Prostate gland (tissue), 2 donors: Measurements from ENCODE around the gene CAMSAP1. TPM values are rescaled to one million over a fixed set of nuclear protein-coding genes. Genes with fewer than 3 reads are reported as not detected.
"Not testable (repeated sequence)": the region's sequence is repeated elsewhere in the genome, so short reads cannot be mapped to it uniquely, and the experiment has no call there.

ENCODE experiments used
- DNase-seq: peaks from one replicate; pipeline ENCODE4 v3.0.0-alpha.2; 2019; ENCODE audit warnings: low spot score
- H3K27ac ChIP-seq, 2 donors: fragments of 200-600 bp; sonication (generic); 2 replicates each; pipeline ENCODE4 v1.5.1; 2017 to 2019
- H3K27me3 ChIP-seq: fragments of 200-600 bp; sonication (generic); replicated peaks from 2 replicates; pipeline ENCODE4 v1.5.1; 2019; ENCODE audit not compliant: insufficient read depth
- H3K36me3 ChIP-seq, 2 donors: fragments of 200-600 bp; sonication (generic); 1 replicate in 1 of 2; 2 replicates in 1 of 2; pipeline versions ENCODE4 v1.5.1 to v1.8.1; 2017 to 2019
- H3K4me1 ChIP-seq: fragments of 200-600 bp; sonication (generic); replicated peaks from 2 replicates; pipeline ENCODE4 v1.5.1; 2019
- H3K4me3 ChIP-seq, 2 donors: fragments of 200-600 bp; sonication (generic); 2 replicates each; pipeline ENCODE4 v1.5.1; 2017 to 2019
- H3K9me3 ChIP-seq: fragments of 200-600 bp; sonication (generic); 2 replicates; pipeline ENCODE4 v1.5.1; 2017
- CTCF ChIP-seq, 4 experiments: fragments of 200-600 bp in 2 of 4; fragments of 450-650 bp in 2 of 4; sonication (generic) in 2 of 4; IDR thresholded peaks; 1 replicate in 3 of 4; 2 replicates in 1 of 4; pipeline ENCODE4 v1.5.1; 2016 to 2019; ENCODE audit warnings: antibody characterized with exemption in 4 of 4, mild to moderate bottlenecking in 2 of 4, moderate library complexity in 2 of 4
- POLR2A ChIP-seq: fragments of 450-650 bp; IDR thresholded peaks from one replicate; pipeline ENCODE4 v1.6.1; 2016; ENCODE audit warnings: antibody characterized with exemption, mild to moderate bottlenecking
- POLR2AphosphoS5 ChIP-seq: sonication (generic); formaldehyde crosslinking; IDR thresholded peaks from one replicate; pipeline ENCODE4 v1.6.1; 2017; ENCODE audit warnings: antibody characterized with exemption
- WGBS: methylation state at CpG from one replicate; pipeline ENCODE4 v1.1.5; 2018; 5-methylcytosine and 5-hydroxymethylcytosine counted together
- intact Hi-C: fragments of 100-400 bp; cut with DNase I; formaldehyde crosslinking; loops from one replicate; pipeline ENCODE4 v1.14.2; 2022
- total RNA-seq, 2 donors: library from RNA; depleted of rRNA; stranded (reverse); fragments of >200 nt; gene quantifications; one replicate each; pipeline ENCODE4 v1.1.0, GENCODE V29; 2016

CAMSAP1 gene
- total RNA-seq, 2 donors from 2014 or later, result 28.3 to 86.6 TPM

GRCh38 chr9:135944444-135945252 is 37.3 kb upstream of the CAMSAP1 start:
- no peaks in the 10 kb centered on the region for H3K9me3 ChIP-seq
- WGBS, result 88% methylated on average over 36 of the region's 36 CpGs
- H3K27ac ChIP-seq, result no peak overlapping the region
- no peak for DNase-seq
- no peaks in the 10 kb centered on the region for H3K4me1 ChIP-seq
- H3K36me3 ChIP-seq, result peaks cover 9 to 19% of the 10 kb centered on the region in 2 donors
- H3K27me3 ChIP-seq, result no peaks in the 10 kb centered on the region
- intact Hi-C loops, result no loop called here
- TF ChIP-seq POLR2A, result no peak
- no peak for TF ChIP-seq CTCF (IDR thresholded peaks at IDR 0.05)
- no peak for TF ChIP-seq POLR2AphosphoS5
- no peak overlapping the region for H3K4me3 ChIP-seq

- H3K36me3 ChIP-seq, result peaks cover 10 to 19% of the 10 kb centered on the region in 2 donors
- H3K27ac ChIP-seq, H3K4me3 ChIP-seq, H3K4me1 ChIP-seq, H3K27me3 ChIP-seq, H3K9me3 ChIP-seq, intact Hi-C loops, DNase-seq: not testable (repeated sequence)
- WGBS, result 98% methylated on average over 6 of the region's 6 CpGs
Measured at GRCh38 chr9:135943604-135944003, 36.3 kb upstream of the CAMSAP1 start.

DNA sequence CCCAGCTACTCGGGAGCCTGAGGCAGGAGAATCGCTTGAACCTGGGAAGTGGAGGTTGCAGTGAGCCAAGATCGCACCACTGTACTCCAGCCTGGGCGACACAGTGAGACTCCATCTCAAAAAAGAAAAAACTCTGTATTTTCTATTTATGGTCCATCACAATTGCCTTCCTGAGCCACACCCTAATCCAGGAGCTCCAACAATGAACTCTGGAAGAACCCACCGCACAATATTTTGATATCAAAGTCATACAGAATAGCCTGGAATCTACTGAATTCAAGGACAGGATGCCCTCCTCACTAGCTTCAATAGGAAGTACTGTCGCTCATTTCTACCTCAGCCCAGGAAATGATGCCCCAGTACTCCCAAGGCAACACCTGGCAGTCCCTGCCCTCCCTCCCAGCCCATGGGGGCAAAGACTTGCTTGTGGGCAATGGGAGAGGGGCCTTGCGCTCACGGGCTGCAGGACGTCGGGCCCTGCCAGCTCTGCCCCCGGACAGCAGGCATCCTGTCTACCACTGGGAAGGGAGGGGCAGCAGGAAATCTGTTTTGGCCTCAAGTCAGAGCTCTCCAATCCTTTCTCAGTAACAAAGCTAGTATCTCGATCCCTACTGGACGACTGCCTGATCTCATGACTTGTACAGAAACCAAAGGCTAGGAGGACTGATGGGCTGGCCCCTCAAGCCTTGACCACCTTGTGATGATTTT is 34.1 kb upstream of the CAMSAP1 start:
- Histone ChIP-seq H3K4me3 (no peak overlapping the region), H3K36me3 (peaks cover 14 to 24% of the 10 kb centered on the region in 2 donors), H3K4me1 (no peaks in the 10 kb centered on the region), H3K9me3 (no peaks in the 10 kb centered on the region), H3K27me3 (no peaks in the 10 kb centered on the region), H3K27ac (no peak overlapping the region)
- intact Hi-C loops, result no loop called here
- TF ChIP-seq POLR2AphosphoS5 (no peak), POLR2A (no peak), CTCF (IDR thresholded peaks at IDR 0.05) (no peak)
- WGBS, result 90% methylated on average over 13 of the region's 13 CpGs
- DNase-seq, result no peak

GRCh38 chr9:135939351-135940265 is 32.3 kb upstream of the CAMSAP1 start:
- TF ChIP-seq CTCF (IDR thresholded peaks at IDR 0.05) (no peak), POLR2A (no peak), POLR2AphosphoS5 (no peak)
- no peak overlapping the region for H3K4me3 ChIP-seq
- no peaks in the 10 kb centered on the region for H3K9me3 ChIP-seq
- DNase-seq, result no peak
- H3K27me3 ChIP-seq, result no peaks in the 10 kb centered on the region
- H3K36me3 ChIP-seq, result peaks cover 5 to 12% of the 10 kb centered on the region in 2 donors
- H3K27ac ChIP-seq, result no peak overlapping the region
- 84% methylated on average over 33 of the region's 33 CpGs for WGBS
- H3K4me1 ChIP-seq, result no peaks in the 10 kb centered on the region
- intact Hi-C loops, result no loop called here
